ENCODE measurements around the gene CACNB1. TPM values are rescaled to one million over a fixed set of nuclear protein-coding genes. Genes with fewer than 3 reads are reported as not detected.

Gene CACNB1
- polyA plus RNA-seq, 1 donor (not counting 4 experiments of a cell fraction or from before 2014, with no cell fraction given), result 4.0 TPM

DNA sequence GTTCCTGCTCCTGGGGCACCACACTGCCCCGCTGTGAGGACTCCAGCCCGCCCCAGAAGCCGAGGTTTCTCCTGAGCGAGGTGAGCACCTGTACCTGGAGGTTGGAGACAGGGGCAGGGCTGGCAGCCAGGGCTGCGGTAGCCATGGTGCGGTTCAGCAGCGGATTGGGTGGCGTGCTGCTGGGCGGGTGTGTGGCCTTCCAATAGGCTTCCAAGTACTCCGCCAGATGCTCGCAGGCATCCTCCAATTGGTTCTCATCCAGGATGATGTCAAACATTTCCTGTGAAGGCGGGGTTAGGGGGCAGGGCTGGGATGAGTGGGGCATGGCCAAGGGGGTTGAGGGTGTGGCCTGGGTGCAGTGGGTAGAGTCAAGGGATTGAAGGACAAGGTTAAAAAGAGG, 20.2 kb downstream of the CACNB1 start:
- TF ChIP-seq, protein P1, sequence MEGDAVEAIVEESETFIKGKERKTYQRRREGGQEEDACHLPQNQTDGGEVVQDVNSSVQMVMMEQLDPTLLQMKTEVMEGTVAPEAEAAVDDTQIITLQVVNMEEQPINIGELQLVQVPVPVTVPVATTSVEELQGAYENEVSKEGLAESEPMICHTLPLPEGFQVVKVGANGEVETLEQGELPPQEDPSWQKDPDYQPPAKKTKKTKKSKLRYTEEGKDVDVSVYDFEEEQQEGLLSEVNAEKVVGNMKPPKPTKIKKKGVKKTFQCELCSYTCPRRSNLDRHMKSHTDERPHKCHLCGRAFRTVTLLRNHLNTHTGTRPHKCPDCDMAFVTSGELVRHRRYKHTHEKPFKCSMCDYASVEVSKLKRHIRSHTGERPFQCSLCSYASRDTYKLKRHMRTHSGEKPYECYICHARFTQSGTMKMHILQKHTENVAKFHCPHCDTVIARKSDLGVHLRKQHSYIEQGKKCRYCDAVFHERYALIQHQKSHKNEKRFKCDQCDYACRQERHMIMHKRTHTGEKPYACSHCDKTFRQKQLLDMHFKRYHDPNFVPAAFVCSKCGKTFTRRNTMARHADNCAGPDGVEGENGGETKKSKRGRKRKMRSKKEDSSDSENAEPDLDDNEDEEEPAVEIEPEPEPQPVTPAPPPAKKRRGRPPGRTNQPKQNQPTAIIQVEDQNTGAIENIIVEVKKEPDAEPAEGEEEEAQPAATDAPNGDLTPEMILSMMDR (optimal IDR thresholded peaks at IDR 0.05 in 1 of 3, IDR thresholded peaks at IDR 0.05 in 1 of 3, conservative IDR thresholded peaks at IDR 0.05 in 1 of 3; ENCODE audit: extremely low read depth in 1 of 3, insufficient read depth in 2 of 3, low read length in 3 of 3), result no peak
- no peak for TF ChIP-seq EZH2 (IDR thresholded peaks at IDR 0.05; ENCODE audit: low read length)

DNA sequence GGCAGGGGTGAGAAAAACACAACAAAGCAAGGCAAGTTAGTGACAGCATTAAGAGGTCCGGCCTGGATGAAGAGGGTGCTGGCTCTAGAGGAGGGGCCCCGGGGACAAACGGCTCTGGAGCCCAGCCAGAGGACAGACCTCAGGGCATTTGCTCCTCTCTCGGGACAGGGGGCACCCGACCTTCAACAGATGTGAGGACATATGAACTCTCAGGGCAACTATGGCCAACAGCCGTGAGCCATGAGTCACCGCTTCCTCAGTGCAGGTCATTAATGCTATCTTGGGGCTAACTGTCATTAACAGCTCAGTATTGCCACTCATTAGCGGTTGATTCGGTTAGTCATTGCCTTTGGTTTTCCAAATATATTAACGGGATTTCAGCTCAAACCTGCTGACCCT, 21.8 kb downstream of the CACNB1 start:
- no peak for FAIRE-seq
- H3K27ac ChIP-seq (ENCODE audit: control insufficient read depth, insufficient read depth, low read length), result no peak overlapping the region
- H3K9ac ChIP-seq (ENCODE audit: control insufficient read depth, extremely low read depth, insufficient read depth, low read length), result no peak overlapping the region
- peaks cover 15 to 18% of the 10 kb centered on the region in 2 experiments for H3K36me3 ChIP-seq (ENCODE audit: control insufficient read depth in 2 of 2, extremely low read depth in 1 of 2, insufficient read depth in 2 of 2, low read length in 2 of 2)
- dilution Hi-C loops (cut with MboI; ENCODE audit: extremely low pct_ligation_motif_present, low sequenced_read_pairs), result no loop called here
- no peak overlapping the region for H3K4me2 ChIP-seq (ENCODE audit: control insufficient read depth, extremely low read depth, insufficient read depth, low read depth, low read length)
- H4K20me1 ChIP-seq (ENCODE audit: control insufficient read depth, extremely low read depth, insufficient read depth, low read length), result peaks cover 3% of the 10 kb centered on the region
- no peak for DNase-seq (ENCODE audit: low read depth, low spot score)
- TF ChIP-seq EZH2 (IDR thresholded peaks at IDR 0.05; ENCODE audit: low read length), result no peak
- TF ChIP-seq, protein P1 (optimal IDR thresholded peaks at IDR 0.05 in 1 of 3, IDR thresholded peaks at IDR 0.05 in 1 of 3, conservative IDR thresholded peaks at IDR 0.05 in 1 of 3; ENCODE audit: extremely low read depth in 1 of 3, insufficient read depth in 2 of 3, low read length in 3 of 3), result no peak
- no peak overlapping the region for H3K4me3 ChIP-seq (ENCODE audit: control insufficient read depth in 2 of 3, extremely low read depth in 1 of 3, insufficient read depth in 2 of 3, low read depth in 1 of 3, low read length in 3 of 3)
- H3K4me1 ChIP-seq (ENCODE audit: control insufficient read depth, extremely low read depth, insufficient read depth, low read length), result peaks cover 7% of the 10 kb centered on the region
- H3K27me3 ChIP-seq (ENCODE audit: control insufficient read depth, extremely low read depth, insufficient read depth, low read length), result no peaks in the 10 kb centered on the region
- H2AFZ ChIP-seq (ENCODE audit: control insufficient read depth, low read length), result no peak overlapping the region
- no peaks in the 10 kb centered on the region for H3K9me1 ChIP-seq (ENCODE audit: control insufficient read depth, extremely low read depth, insufficient read depth, low read length)
- H3K79me2 ChIP-seq (ENCODE audit: control insufficient read depth, insufficient read depth, low read length), result no peaks in the 10 kb centered on the region
- H3K9me3 ChIP-seq (ENCODE audit: control insufficient read depth, low read depth, low read length), result no peaks in the 10 kb centered on the region

More for the DNA sequence above, 20.2 kb downstream of the CACNB1 start:
- dilution Hi-C loops (cut with MboI; ENCODE audit: extremely low pct_ligation_motif_present, low sequenced_read_pairs), result no loop called here
- peaks cover 7% of the 10 kb centered on the region for H3K4me1 ChIP-seq (ENCODE audit: control insufficient read depth, extremely low read depth, insufficient read depth, low read length)
- no peak overlapping the region for H3K4me3 ChIP-seq (ENCODE audit: control insufficient read depth in 2 of 3, extremely low read depth in 1 of 3, insufficient read depth in 2 of 3, low read depth in 1 of 3, low read length in 3 of 3)
- H2AFZ ChIP-seq (ENCODE audit: control insufficient read depth, low read length), result no peak overlapping the region
- no peaks in the 10 kb centered on the region for H3K79me2 ChIP-seq (ENCODE audit: control insufficient read depth, insufficient read depth, low read length)
- DNase-seq (ENCODE audit: low read depth, low spot score) (no peak), FAIRE-seq (no peak)
- peaks cover 18 to 21% of the 10 kb centered on the region in 2 experiments for H3K36me3 ChIP-seq (ENCODE audit: control insufficient read depth in 2 of 2, extremely low read depth in 1 of 2, insufficient read depth in 2 of 2, low read length in 2 of 2)
- no peak overlapping the region for H3K9ac ChIP-seq (ENCODE audit: control insufficient read depth, extremely low read depth, insufficient read depth, low read length)
- H4K20me1 ChIP-seq (ENCODE audit: control insufficient read depth, extremely low read depth, insufficient read depth, low read length), result peaks cover 3% of the 10 kb centered on the region
- H3K27ac ChIP-seq (ENCODE audit: control insufficient read depth, insufficient read depth, low read length), result no peak overlapping the region
- H3K4me2 ChIP-seq (ENCODE audit: control insufficient read depth, extremely low read depth, insufficient read depth, low read depth, low read length), result no peak overlapping the region
- no peaks in the 10 kb centered on the region for H3K9me3 ChIP-seq (ENCODE audit: control insufficient read depth, low read depth, low read length)
- no peaks in the 10 kb centered on the region for H3K9me1 ChIP-seq (ENCODE audit: control insufficient read depth, extremely low read depth, insufficient read depth, low read length)
- H3K27me3 ChIP-seq (ENCODE audit: control insufficient read depth, extremely low read depth, insufficient read depth, low read length), result no peaks in the 10 kb centered on the region

All from keratinocyte (primary cell).